OCI-LY1 (cell line): Measurements from ENCODE around the gene IL31.

Experiments used
- H2AFZ ChIP-seq: fragments of 200-600 bp; sonication (generic), shearing (Covaris generic); 2 replicates; pipeline ENCODE4 v1.6.0; 2014; ENCODE audit warnings: antibody characterized with exemption, mild to moderate bottlenecking, low read length
- H3F3A ChIP-seq: fragments of 200-600 bp; sonication (generic), shearing (Covaris generic); 2 replicates; pipeline ENCODE4 v1.6.0; 2014; ENCODE audit warnings: mild to moderate bottlenecking, antibody characterized with exemption, low read length, moderate library complexity; ENCODE audit not compliant: insufficient read depth
- H3K27ac ChIP-seq: fragments of 200-600 bp; sonication (generic); 2 replicates; pipeline ENCODE4 v1.5.1; 2014; ENCODE audit warnings: low read length, mixed run types, mild to moderate bottlenecking, low read depth; ENCODE audit not compliant: poor library complexity, severe bottlenecking
- H3K27me3 ChIP-seq: fragments of 200-600 bp; sonication (generic); 2 replicates; pipeline ENCODE4 v1.6.0; 2014; ENCODE audit warnings: antibody characterized with exemption, mild to moderate bottlenecking, low read length, moderate library complexity; ENCODE audit not compliant: insufficient read depth
- H3K36me3 ChIP-seq: fragments of 200-600 bp; sonication (generic); 2 replicates; pipeline ENCODE4 v1.6.1; 2014; ENCODE audit warnings: mild to moderate bottlenecking, antibody characterized with exemption, low read length, moderate library complexity, mixed read lengths; ENCODE audit not compliant: insufficient read depth
- H3K4me1 ChIP-seq: fragments of 200-600 bp; sonication (generic); 2 replicates; pipeline ENCODE4 v1.5.1; 2014; ENCODE audit warnings: mild to moderate bottlenecking, low read length, moderate library complexity; ENCODE audit not compliant: insufficient read depth, severe bottlenecking
- H3K4me2 ChIP-seq: fragments of 200-600 bp; sonication (generic), shearing (Covaris generic); 2 replicates; pipeline ENCODE4 v1.6.1; 2014; ENCODE audit warnings: low read length
- H3K4me3 ChIP-seq: fragments of 200-600 bp; sonication (generic); 2 replicates; pipeline ENCODE4 v1.5.1; 2014; ENCODE audit warnings: low read length, low read depth, mild to moderate bottlenecking, mixed read lengths; ENCODE audit not compliant: poor library complexity, severe bottlenecking
- H3K79me2 ChIP-seq: fragments of 200-600 bp; shearing (Covaris generic); 2 replicates; pipeline ENCODE4 v1.6.1; 2016; ENCODE audit warnings: mixed run types, low read length, mixed read lengths; ENCODE audit not compliant: insufficient read depth
- H3K9ac ChIP-seq: fragments of 200-600 bp; sonication (generic), shearing (Covaris generic); 2 replicates; pipeline ENCODE4 v1.6.1; 2014; ENCODE audit warnings: mild to moderate bottlenecking, low read length, mixed read lengths
- H3K9me2 ChIP-seq: fragments of 200-600 bp; sonication (generic), shearing (Covaris generic); 2 replicates; pipeline ENCODE4 v1.6.1; 2014; ENCODE audit warnings: low read depth, mild to moderate bottlenecking, low read length, mixed read lengths
- H3K9me3 ChIP-seq: fragments of 200-600 bp; shearing (Covaris generic); 2 replicates; pipeline ENCODE4 v1.6.1; 2014; ENCODE audit warnings: low read length, mixed read lengths
- H4K20me1 ChIP-seq: fragments of 200-600 bp; sonication (generic), shearing (Covaris generic); 2 replicates; pipeline ENCODE4 v1.6.0; 2016; ENCODE audit warnings: mild to moderate bottlenecking, low read length; ENCODE audit not compliant: insufficient read depth
- EZH2 ChIP-seq: fragments of 200-600 bp; sonication (generic), shearing (Covaris generic); IDR thresholded peaks from 2 replicates; pipeline ENCODE4 v1.8.0; 2017; ENCODE audit warnings: borderline replicate concordance, mixed run types, mild to moderate bottlenecking, antibody characterized with exemption, low read length, moderate library complexity, mixed read lengths
- TF ChIP-seq, protein P1 (sequence below): fragments of 200-600 bp; sonication (generic), shearing (Covaris generic); IDR thresholded peaks from 2 replicates; pipeline ENCODE4 v1.5.1; 2017; ENCODE audit warnings: mild to moderate bottlenecking, antibody characterized with exemption, low read length, moderate library complexity, mixed read lengths

Gene IL31

DNA sequence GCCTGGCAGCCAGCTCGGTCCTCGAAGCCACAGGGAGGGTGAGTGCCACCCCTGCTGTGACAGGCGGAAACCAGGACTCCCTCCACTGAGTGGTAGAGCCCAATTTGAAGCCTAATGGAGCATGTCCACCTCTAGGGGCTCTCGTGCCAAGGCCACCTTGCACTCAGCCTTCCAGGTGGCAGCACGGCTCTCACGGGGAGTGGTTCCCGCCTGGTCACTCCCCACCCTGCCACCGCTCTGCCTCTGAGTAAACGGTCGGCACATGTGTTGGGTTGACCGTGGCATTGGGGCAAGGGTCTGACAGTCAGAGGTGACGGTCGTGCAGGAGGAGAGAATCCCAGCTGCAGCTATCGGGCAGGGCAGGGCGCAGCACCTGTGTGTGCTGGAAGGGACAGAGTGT is 34.8 kb downstream of the IL31 start:
- Histone ChIP-seq H3K4me3 (no peak overlapping the region), H3K4me2 (no peak overlapping the region), H3F3A (no peaks in the 10 kb centered on the region), H4K20me1 (no peaks in the 10 kb centered on the region), H3K79me2 (no peaks in the 10 kb centered on the region), H3K27me3 (no peaks in the 10 kb centered on the region), H3K9me2 (no peaks in the 10 kb centered on the region), H3K9ac (no peak overlapping the region), H2AFZ (no peak overlapping the region), H3K27ac (no peak overlapping the region), H3K4me1 (peaks cover 6% of the 10 kb centered on the region), H3K9me3 (no peaks in the 10 kb centered on the region), H3K36me3 (peaks cover 20% of the 10 kb centered on the region)
- no peak for TF ChIP-seq EZH2
- TF ChIP-seq, protein P1, sequence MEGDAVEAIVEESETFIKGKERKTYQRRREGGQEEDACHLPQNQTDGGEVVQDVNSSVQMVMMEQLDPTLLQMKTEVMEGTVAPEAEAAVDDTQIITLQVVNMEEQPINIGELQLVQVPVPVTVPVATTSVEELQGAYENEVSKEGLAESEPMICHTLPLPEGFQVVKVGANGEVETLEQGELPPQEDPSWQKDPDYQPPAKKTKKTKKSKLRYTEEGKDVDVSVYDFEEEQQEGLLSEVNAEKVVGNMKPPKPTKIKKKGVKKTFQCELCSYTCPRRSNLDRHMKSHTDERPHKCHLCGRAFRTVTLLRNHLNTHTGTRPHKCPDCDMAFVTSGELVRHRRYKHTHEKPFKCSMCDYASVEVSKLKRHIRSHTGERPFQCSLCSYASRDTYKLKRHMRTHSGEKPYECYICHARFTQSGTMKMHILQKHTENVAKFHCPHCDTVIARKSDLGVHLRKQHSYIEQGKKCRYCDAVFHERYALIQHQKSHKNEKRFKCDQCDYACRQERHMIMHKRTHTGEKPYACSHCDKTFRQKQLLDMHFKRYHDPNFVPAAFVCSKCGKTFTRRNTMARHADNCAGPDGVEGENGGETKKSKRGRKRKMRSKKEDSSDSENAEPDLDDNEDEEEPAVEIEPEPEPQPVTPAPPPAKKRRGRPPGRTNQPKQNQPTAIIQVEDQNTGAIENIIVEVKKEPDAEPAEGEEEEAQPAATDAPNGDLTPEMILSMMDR, result no peak

DNA sequence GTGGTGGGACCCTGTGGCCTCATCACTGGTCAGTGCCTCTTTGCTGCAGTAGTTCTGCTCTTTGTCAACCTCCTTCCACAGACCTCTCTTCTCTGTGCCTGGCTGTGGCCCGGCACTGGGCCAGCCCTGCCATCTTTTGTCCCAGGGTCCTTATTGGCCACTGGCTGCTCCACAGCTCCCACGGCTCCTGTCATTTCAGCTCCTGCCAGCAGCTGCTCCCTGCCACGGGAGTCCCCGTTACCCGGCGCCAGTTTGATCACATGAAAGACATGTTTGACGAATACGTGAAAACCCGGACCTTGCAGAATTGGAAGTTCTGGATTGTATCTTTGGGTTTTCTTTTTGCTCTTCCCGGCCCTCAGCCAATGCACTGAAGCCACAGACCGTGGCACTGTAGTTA is 35.4 kb downstream of the IL31 start:
- Histone ChIP-seq H4K20me1 (no peaks in the 10 kb centered on the region), H3K4me3 (no peak overlapping the region), H3K27ac (no peak overlapping the region), H3K9ac (no peak overlapping the region), H3K9me2 (no peaks in the 10 kb centered on the region), H3K9me3 (no peaks in the 10 kb centered on the region), H3K4me2 (no peak overlapping the region), H3F3A (no peaks in the 10 kb centered on the region), H2AFZ (no peak overlapping the region), H3K4me1 (peaks cover 6% of the 10 kb centered on the region), H3K27me3 (no peaks in the 10 kb centered on the region), H3K79me2 (no peaks in the 10 kb centered on the region), H3K36me3 (peaks cover 24% of the 10 kb centered on the region)
- TF ChIP-seq EZH2, result no peak
- TF ChIP-seq, protein P1, result no peak

DNA sequence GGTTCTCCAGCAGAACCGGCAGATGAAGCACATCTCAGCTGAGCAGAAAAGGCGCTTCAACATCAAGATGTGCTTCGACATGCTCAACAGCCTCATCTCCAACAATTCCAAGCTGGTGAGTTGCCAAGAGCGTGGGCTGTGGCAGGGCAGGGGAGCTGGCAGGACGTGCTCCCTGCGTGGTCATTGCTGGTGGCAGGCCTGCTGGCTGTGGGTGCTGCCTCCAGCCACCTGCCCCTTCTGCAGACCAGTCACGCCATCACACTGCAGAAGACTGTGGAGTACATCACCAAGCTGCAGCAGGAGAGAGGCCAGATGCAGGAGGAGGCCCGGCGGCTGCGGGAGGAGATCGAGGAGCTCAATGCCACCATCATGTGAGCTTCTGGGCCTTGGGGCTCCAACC is 35.8 kb downstream of the IL31 start:
- Histone ChIP-seq H3K9ac (no peak overlapping the region), H3K4me2 (no peak overlapping the region), H3K79me2 (no peaks in the 10 kb centered on the region), H3F3A (no peaks in the 10 kb centered on the region), H3K4me1 (peaks cover 6% of the 10 kb centered on the region), H3K36me3 (peaks cover 22% of the 10 kb centered on the region), H3K27ac (no peak overlapping the region), H3K9me2 (no peaks in the 10 kb centered on the region), H2AFZ (no peak overlapping the region), H3K4me3 (no peak overlapping the region), H4K20me1 (no peaks in the 10 kb centered on the region), H3K27me3 (no peaks in the 10 kb centered on the region), H3K9me3 (no peaks in the 10 kb centered on the region)
- no peak for TF ChIP-seq EZH2
- TF ChIP-seq, protein P1, result no peak
